GM23248 (cell line): ENCODE data around the gene COX19.

Source experiments
- EZH2 ChIP-seq: fragments of 200-600 bp; sonication (generic); IDR thresholded peaks from 2 replicates; pipeline ENCODE4 v1.6.1; 2018; ENCODE audit warnings: antibody characterized with exemption, mild to moderate bottlenecking; ENCODE audit not compliant: insufficient read depth, poor library complexity, severe bottlenecking
- EZH2phosphoT487 ChIP-seq: fragments of 200-600 bp; sonication (generic); IDR thresholded peaks from 2 replicates; pipeline ENCODE4 v1.6.1; 2018; ENCODE audit warnings: antibody characterized with exemption, moderate library complexity, mild to moderate bottlenecking, low read depth; ENCODE audit not compliant: insufficient read depth

- TF ChIP-seq EZH2phosphoT487 (no peak), EZH2 (no peak)
Observed at GRCh38 chr7:988426-988911, 13.1 kb upstream of the COX19 start.
